Smooth muscle cell of trachea (primary cell): Measurements from ENCODE around the gene BEX1. TPM values are rescaled to one million over a fixed set of nuclear protein-coding genes. Genes with fewer than 3 reads are reported as not detected.

ENCODE experiments used
- total RNA-seq: library from RNA; depleted of rRNA; stranded (reverse); fragments of >200 nt; gene quantifications from 2 replicates; pipeline ENCODE4 v1.2.1, GENCODE V29; 2014

The BEX1 gene
- total RNA-seq = 0.15 and 0.17 TPM in 2 replicates

GRCh38 chrX:103063918-103064434, at the start of gene BEX1:
Gene BEX1, minus strand, starts transcription at chrX:103064171. Its CDS starts 897 bp downstream, at chrX:103063274.

GRCh38 chrX:103092942-103093341, 29.0 kb upstream of the BEX1 start, which contains the start of gene NXF3:
Gene NXF3, minus strand, starts transcription at chrX:103093143. Its CDS starts 120 bp downstream, at chrX:103093023.

Other genes starting within 250 kb of the BEX1 start
- 0.50 and 0.73 TPM in 2 replicates for gene RAB40AL, start 126.9 kb downstream of the BEX1 start, total RNA-seq
- not detected in 2 replicates for gene NXF3, start 29.0 kb upstream of the BEX1 start, total RNA-seq
- 19.2 and 23.2 TPM in 2 replicates for gene BEX4, start 150.9 kb upstream of the BEX1 start, total RNA-seq
- gene TCEAL8, start 191.0 kb upstream of the BEX1 start, total RNA-seq = 99.7 and 155 TPM in 2 replicates
- gene TCEAL5, start 212.6 kb upstream of the BEX1 start, total RNA-seq = not detected in 2 replicates
- 0.73 and 0.99 TPM in 2 replicates for gene BEX2, start 246.8 kb upstream of the BEX1 start, total RNA-seq